NCI-H82 (cell line): ENCODE measurements around the gene KCNC3.

ENCODE experiments used
- DNase-seq: peaks from one replicate; lab custom pipeline; 2025; lab: John Stamatoyannopoulos, UW

Gene KCNC3

GRCh38 chr19:50311723-50312635 is 17.2 kb downstream of the KCNC3 start:
- no peak for DNase-seq

- DNase-seq, result no peak
Observed at GRCh38 chr19:50310759-50311465, 18.3 kb downstream of the KCNC3 start.

GRCh38 chr19:50309396-50310125 is 19.6 kb downstream of the KCNC3 start:
- DNase-seq, result no peak

GRCh38 chr19:50308991-50309390 is 20.2 kb downstream of the KCNC3 start:
- DNase-seq, result no peak

- no peak for DNase-seq
Observed at GRCh38 chr19:50303558-50303957, 25.6 kb downstream of the KCNC3 start.

- no peak for DNase-seq
Observed at GRCh38 chr19:50301607-50301971, 27.6 kb downstream of the KCNC3 start.

- no peak for DNase-seq
Observed at GRCh38 chr19:50300814-50301606, 28.2 kb downstream of the KCNC3 start.

GRCh38 chr19:50300051-50300450 is 29.1 kb downstream of the KCNC3 start:
- no peak for DNase-seq

- no peak for DNase-seq
Observed at GRCh38 chr19:50293263-50294004, 35.7 kb downstream of the KCNC3 start.

- no peak for DNase-seq
Observed at GRCh38 chr19:50292216-50292827, 36.9 kb downstream of the KCNC3 start.

- no peak for DNase-seq
Observed at GRCh38 chr19:50290775-50291174, 38.4 kb downstream of the KCNC3 start.

DNA sequence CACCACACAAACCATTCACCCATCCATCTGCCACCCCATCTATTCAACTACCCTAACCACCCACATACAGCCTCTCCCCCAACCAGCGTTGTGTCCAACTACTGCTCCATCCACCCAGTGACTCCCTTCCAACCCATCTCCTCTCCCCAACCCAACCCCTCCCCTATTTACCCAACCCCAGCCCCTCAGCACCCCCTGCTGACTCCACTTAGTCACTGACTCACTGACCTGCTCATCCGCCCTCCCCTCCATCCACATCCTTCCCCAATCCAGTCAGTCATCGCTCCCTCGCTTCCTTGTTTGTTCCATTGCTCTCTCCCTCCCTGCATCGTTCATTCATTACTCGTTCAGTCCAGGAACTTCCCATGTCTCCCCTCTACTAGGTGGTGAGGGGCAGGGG is 39.2 kb downstream of the KCNC3 start:
- DNase-seq, result no peak

- DNase-seq, result no peak
Observed at GRCh38 chr19:50288954-50289353, 40.2 kb downstream of the KCNC3 start.

- no peak for DNase-seq
Observed at GRCh38 chr19:50287331-50287730, 41.8 kb downstream of the KCNC3 start.

DNA sequence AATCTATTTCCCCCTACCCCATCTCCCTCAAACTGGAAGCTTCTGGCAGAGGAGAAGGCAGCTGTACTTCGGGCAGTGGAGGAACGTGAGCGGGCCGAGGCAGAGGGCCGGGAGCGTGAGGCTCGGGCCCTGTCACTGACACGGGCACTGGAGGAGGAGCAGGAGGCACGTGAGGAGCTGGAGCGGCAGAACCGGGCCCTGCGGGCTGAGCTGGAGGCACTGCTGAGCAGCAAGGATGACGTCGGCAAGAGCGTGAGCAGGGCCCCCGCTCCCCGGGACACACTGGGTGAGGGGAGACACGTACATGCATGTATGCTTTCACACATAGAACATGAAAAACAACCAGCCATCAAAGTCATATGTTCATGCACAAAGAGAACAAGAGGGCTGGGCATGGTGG is 42.7 kb downstream of the KCNC3 start:
- DNase-seq, result no peak

DNA sequence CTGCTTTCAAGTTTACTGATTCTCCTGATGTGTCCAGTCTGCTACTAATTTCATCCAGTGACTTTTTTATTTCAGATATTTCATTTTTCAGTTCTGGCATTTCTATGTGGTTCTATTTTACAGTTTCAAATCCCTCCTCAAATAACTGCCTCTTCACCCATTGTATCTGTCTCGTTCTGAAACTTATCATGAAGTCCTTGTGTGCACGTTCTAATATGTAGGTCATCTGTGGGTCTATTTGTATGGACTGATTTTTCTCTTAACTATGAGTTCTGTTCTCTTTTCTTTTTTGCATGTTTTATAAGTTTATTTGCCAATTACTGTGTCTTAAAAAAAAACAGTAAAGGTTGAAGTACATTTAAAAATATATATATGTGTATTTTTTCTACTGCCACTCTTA is 43.3 kb downstream of the KCNC3 start:
- DNase-seq, result no peak

- no peak for DNase-seq
Observed at GRCh38 chr19:50281491-50281890, 47.7 kb downstream of the KCNC3 start.

GRCh38 chr19:50280983-50281382 is 48.2 kb downstream of the KCNC3 start:
- no peak for DNase-seq

DNA sequence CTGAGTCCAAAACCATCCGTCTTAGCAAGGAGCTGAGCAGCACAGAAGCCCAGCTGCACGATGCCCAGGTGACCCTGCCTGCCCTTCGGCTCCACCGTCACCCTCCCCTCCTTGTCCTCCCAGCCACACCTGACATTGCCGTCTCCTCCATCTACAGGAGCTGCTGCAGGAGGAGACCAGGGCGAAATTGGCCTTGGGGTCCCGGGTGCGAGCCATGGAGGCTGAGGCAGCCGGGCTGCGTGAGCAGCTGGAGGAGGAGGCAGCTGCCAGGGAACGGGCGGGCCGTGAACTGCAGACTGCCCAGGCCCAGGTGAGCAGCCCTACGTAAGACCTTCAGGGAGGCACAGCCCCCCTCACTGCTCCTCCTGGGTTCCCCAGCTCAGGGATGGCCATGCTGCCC is 49.1 kb downstream of the KCNC3 start:
- DNase-seq, result no peak

- DNase-seq, result no peak
Observed at GRCh38 chr19:50277966-50278580, 51.1 kb downstream of the KCNC3 start.
